Lower leg skin (tissue), 3 donors: ENCODE measurements around the gene F11.

Source experiments
- CTCF ChIP-seq, 3 donors: fragments of 450-650 bp; IDR thresholded peaks; one replicate each; pipeline ENCODE4 v1.5.1; 2016; ENCODE audit warnings: antibody characterized with exemption in 3 of 3, mild to moderate bottlenecking in 3 of 3, moderate library complexity in 2 of 3
- POLR2A ChIP-seq, 2 donors: fragments of 450-650 bp; IDR thresholded peaks; one replicate each; pipeline ENCODE4 v1.6.1; 2016 to 2017; ENCODE audit warnings: antibody characterized with exemption in 2 of 2, mild to moderate bottlenecking in 1 of 2, moderate library complexity in 1 of 2

GRCh38 chr4:186255122-186255521, 10.9 kb upstream of the F11 start:
- TF ChIP-seq CTCF (IDR thresholded peaks at IDR 0.05): no peak
- TF ChIP-seq POLR2A (IDR thresholded peaks at IDR 0.05): no peak
